SK-N-SH (cell line): ENCODE results near the gene DNMT3A. TPM values are rescaled to one million over a fixed set of nuclear protein-coding genes. Genes with fewer than 3 reads are reported as not detected.

ENCODE experiments used
- CTCF ChIA-PET: fragments of 300-600, 350-600 bp; formaldehyde crosslinking; extraction: SDS; loops from one replicate; lab custom pipeline; 2021; lab: Yijun Ruan, JAX
- POLR2A ChIA-PET: fragments of 350-600 bp; sonication (Branson Sonifier 250); formaldehyde crosslinking; extraction: SDS; loops from one replicate; lab custom pipeline; 2020; ENCODE audit warnings: antibody characterized with exemption, inconsistent platforms; lab: Yijun Ruan, JAX
- DNase-seq: peaks from one replicate; pipeline ENCODE4 v3.0.0; 2012
- H2AFZ ChIP-seq: fragments of 200-600 bp; sonication (generic); 2 replicates; pipeline ENCODE4 v1.8.1; 2016; ENCODE audit warnings: antibody characterized with exemption, mild to moderate bottlenecking, low read depth
- H3F3A ChIP-seq: fragments of 200-600 bp; sonication (generic); replicated peaks from 2 replicates; pipeline ENCODE3; 2016; ENCODE audit warnings: antibody characterized with exemption, mild to moderate bottlenecking; ENCODE audit not compliant: insufficient read depth
- H3K27ac ChIP-seq, 2 experiments: fragments of 200-500 bp in 1 of 2; fragments of 200-600 bp in 1 of 2; sonication (Bioruptor generic) in 1 of 2; sonication (generic), shearing (Covaris generic) in 1 of 2; 2 replicates each; pipeline versions ENCODE4 v1.5.1 to v1.6.1; 2014 to 2016; ENCODE audit warnings: low read depth in 2 of 2, inconsistent platforms in 1 of 2, low read length in 1 of 2, mild to moderate bottlenecking in 1 of 2, mixed read lengths in 1 of 2
- H3K27me3 ChIP-seq: fragments of 200-600 bp; sonication (generic), shearing (Covaris generic); 2 replicates; pipeline ENCODE4 v1.6.1; 2016; ENCODE audit warnings: mixed run types; ENCODE audit not compliant: insufficient read depth
- H3K36me3 ChIP-seq, 2 experiments: fragments of 200-500 bp in 1 of 2; fragments of 200-600 bp in 1 of 2; sonication (Bioruptor generic) in 1 of 2; sonication (generic) in 1 of 2; replicated peaks in 1 of 2; 2 replicates each; pipeline versions ENCODE3 to v1.5.1; 2014 to 2016; ENCODE audit warnings: low read length in 1 of 2, mild to moderate bottlenecking in 1 of 2; ENCODE audit not compliant: insufficient read depth in 2 of 2, control insufficient read depth in 1 of 2
- H3K4me1 ChIP-seq, 2 experiments: fragments of 200-500 bp in 1 of 2; fragments of 200-600 bp in 1 of 2; sonication (Bioruptor generic) in 1 of 2; sonication (generic), shearing (Covaris generic) in 1 of 2; 2 replicates each; pipeline versions ENCODE4 v1.5.1 to v1.6.1; 2014 to 2016; ENCODE audit warnings: low read depth in 1 of 2, low read length in 1 of 2, mixed run types in 1 of 2; ENCODE audit not compliant: insufficient read depth in 2 of 2, control insufficient read depth in 1 of 2
- H3K4me2 ChIP-seq: fragments of 200-600 bp; sonication (generic), shearing (Covaris generic); 2 replicates; pipeline ENCODE4 v1.6.1; 2017; ENCODE audit warnings: mixed run types
- H3K4me3 ChIP-seq, 2 experiments: fragments of 200-500 bp in 1 of 2; fragments of 200-600 bp in 1 of 2; sonication (Bioruptor generic) in 1 of 2; sonication (generic), shearing (Covaris generic) in 1 of 2; 2 replicates each; pipeline versions ENCODE4 v1.5.1 to v1.8.1; 2014 to 2016; ENCODE audit warnings: low read depth in 2 of 2, inconsistent platforms in 1 of 2, low read length in 1 of 2, mild to moderate bottlenecking in 1 of 2, mixed read lengths in 1 of 2, moderate library complexity in 1 of 2
- H3K79me2 ChIP-seq: fragments of 200-600 bp; sonication (generic); 2 replicates; pipeline ENCODE4 v1.8.1; 2017; ENCODE audit warnings: mild to moderate bottlenecking; ENCODE audit not compliant: insufficient read depth
- H3K9ac ChIP-seq: fragments of 200-600 bp; sonication (generic); 2 replicates; pipeline ENCODE4 v1.6.1; 2017; ENCODE audit warnings: mixed run types
- H3K9me2 ChIP-seq: fragments of 200-600 bp; sonication (generic); 2 replicates; pipeline ENCODE4 v1.6.1; 2017; ENCODE audit warnings: mixed run types
- H3K9me3 ChIP-seq: fragments of 200-600 bp; sonication (generic); 2 replicates; pipeline ENCODE4 v1.6.1; 2017; ENCODE audit warnings: mixed run types, mild to moderate bottlenecking, moderate library complexity
- H4K20me1 ChIP-seq: fragments of 200-600 bp; sonication (generic); 2 replicates; pipeline ENCODE4 v1.6.1; 2017; ENCODE audit warnings: mild to moderate bottlenecking, mixed run types; ENCODE audit not compliant: insufficient read depth
- ELF1 ChIP-seq: IDR thresholded peaks from 2 replicates; pipeline ENCODE4 v1.4.0; 2012
- JUND ChIP-seq: IDR thresholded peaks from 2 replicates; pipeline ENCODE4 v1.4.0; 2012
- RAD21 ChIP-seq: IDR thresholded peaks from 2 replicates; pipeline ENCODE4 v1.6.1; 2012; ENCODE audit warnings: mild to moderate bottlenecking, low read length
- RXRA ChIP-seq: IDR thresholded peaks from 2 replicates; pipeline ENCODE4 v1.4.0; 2012; ENCODE audit warnings: low read depth, mild to moderate bottlenecking, borderline replicate concordance
- WGBS: methylation state at CpG from one replicate; pipeline ENCODE4 v1.1.6; 2017; ENCODE audit warnings: low lambda C conversion rate; 5-methylcytosine and 5-hydroxymethylcytosine counted together
- polyA plus RNA-seq, 3 experiments: library from polyadenylated mRNA; depleted of rRNA; stranded (reverse); fragments of >200 nt; gene quantifications; 2 replicates each; pipeline ENCODE4 v1.2.3, GENCODE V29; 2012
- TF ChIP-seq, protein P1 (sequence below): fragments of 150-350 bp; IDR thresholded peaks from 2 replicates; pipeline ENCODE4 v1.6.1; 2016; ENCODE audit warnings: mild to moderate bottlenecking, low read depth, low read length

Gene DNMT3A
- polyA plus RNA-seq, 1 of the 3 experiments (the other 2 are of a cell fraction): 5.6 TPM

- no peak overlapping the region for H3K9ac ChIP-seq
- 91% methylated on average over 24 of the region's 27 CpGs for WGBS
- H3K9me3 ChIP-seq: peaks cover 8% of the 10 kb centered on the region; the same call in 1 of the 2 replicates
- H3K79me2 ChIP-seq: peaks cover 11% of the 10 kb centered on the region
- H3K36me3 ChIP-seq: peaks cover 0 to 13% of the 10 kb centered on the region in 2 experiments
- ChIA-PET CTCF (interaction anchor here (1.1 to 3.1 kb wide), 5 partner anchors 12 to 98 kb away, joined by 3 to 21 read pairs (median 8); partner anchors contain the start of gene DNMT3A), POLR2A (interaction anchor here (0.9 to 1.9 kb wide), 2 partner anchors 14 to 71 kb away, joined by 3 to 4 read pairs; no protein-coding TSS in a partner anchor)
- H3K27ac ChIP-seq: no peak overlapping the region; a peak in 1 of 4 replicates
- no peaks in the 10 kb centered on the region for H3K9me2 ChIP-seq
- H3K4me1 ChIP-seq: peaks cover 10 to 59% of the 10 kb centered on the region in 2 experiments; a peak in 2 of 4 replicates
- H3K4me3 ChIP-seq: no peak overlapping the region
- H2AFZ ChIP-seq: no peak overlapping the region
- H3F3A ChIP-seq: no peaks in the 10 kb centered on the region
- peaks cover 49% of the 10 kb centered on the region for H4K20me1 ChIP-seq
- DNase-seq: no peak
- TF ChIP-seq JUND: no peak
- TF ChIP-seq, protein P1, sequence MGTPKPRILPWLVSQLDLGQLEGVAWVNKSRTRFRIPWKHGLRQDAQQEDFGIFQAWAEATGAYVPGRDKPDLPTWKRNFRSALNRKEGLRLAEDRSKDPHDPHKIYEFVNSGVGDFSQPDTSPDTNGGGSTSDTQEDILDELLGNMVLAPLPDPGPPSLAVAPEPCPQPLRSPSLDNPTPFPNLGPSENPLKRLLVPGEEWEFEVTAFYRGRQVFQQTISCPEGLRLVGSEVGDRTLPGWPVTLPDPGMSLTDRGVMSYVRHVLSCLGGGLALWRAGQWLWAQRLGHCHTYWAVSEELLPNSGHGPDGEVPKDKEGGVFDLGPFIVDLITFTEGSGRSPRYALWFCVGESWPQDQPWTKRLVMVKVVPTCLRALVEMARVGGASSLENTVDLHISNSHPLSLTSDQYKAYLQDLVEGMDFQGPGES: no peak
- no peak for TF ChIP-seq ELF1
- no peaks in the 10 kb centered on the region for H3K27me3 ChIP-seq
- H3K4me2 ChIP-seq: no peak overlapping the region
Measured at GRCh38 chr2:25328152-25329085, 13.3 kb downstream of the DNMT3A start.

DNA sequence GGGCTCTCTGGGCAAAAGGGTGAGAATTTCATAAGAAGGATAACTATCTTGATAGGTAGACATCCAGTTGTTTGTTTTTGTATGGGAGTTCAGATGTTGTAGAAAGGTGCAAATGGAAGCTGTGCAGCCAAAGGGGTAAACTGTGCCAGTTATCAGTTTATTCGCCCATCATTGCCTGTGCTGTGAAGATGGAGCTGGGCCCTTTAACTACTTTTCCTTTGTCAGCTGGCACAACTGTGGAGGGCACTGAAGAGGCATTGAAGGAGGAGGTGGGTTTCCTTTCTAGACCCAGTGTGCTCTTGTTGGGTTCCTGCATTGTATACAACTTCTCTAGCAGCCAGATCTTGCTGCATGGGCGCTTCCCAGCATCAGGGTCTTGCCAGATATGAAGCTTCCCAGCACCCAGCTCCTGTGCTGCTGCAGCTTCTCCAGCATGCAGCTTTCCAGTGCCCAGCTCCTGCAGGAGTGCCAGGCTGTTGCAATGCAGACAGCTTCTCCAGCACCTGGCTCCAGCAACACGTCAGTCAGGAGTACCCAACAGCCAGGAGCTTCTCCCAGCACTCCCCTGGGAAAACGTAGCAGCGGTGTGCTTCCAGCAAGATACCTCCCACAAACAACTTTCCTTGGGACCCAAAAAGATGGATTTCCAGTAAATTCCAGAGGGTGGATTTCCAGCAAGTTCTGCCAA, 15.3 kb downstream of the DNMT3A start:
- Histone ChIP-seq H3K9me3 (peaks cover 8% of the 10 kb centered on the region; the same call in 1 of the 2 replicates), H3K27ac (no peak overlapping the region), H3K27me3 (no peaks in the 10 kb centered on the region), H3K4me2 (no peak overlapping the region), H3K4me3 (no peak overlapping the region; a peak in 1 of 4 replicates), H3K36me3 (peaks cover 0 to 13% of the 10 kb centered on the region in 2 experiments), H3K79me2 (peaks cover 7% of the 10 kb centered on the region), H4K20me1 (peaks cover 40% of the 10 kb centered on the region), H3K9me2 (no peaks in the 10 kb centered on the region), H3F3A (no peaks in the 10 kb centered on the region), H3K9ac (no peak overlapping the region), H2AFZ (no peak overlapping the region), H3K4me1 (peaks cover 10 to 44% of the 10 kb centered on the region in 2 experiments; a peak in 2 of 4 replicates)
- no peak for DNase-seq
- ChIA-PET POLR2A (interaction anchor here (0.6 to 1.5 kb wide), 3 partner anchors 12 to 956 kb away, joined by 4 read pairs; no protein-coding TSS in a partner anchor), CTCF (interaction anchor here (0.9 to 3.1 kb wide), 6 partner anchors 10 to 35 kb away, joined by 3 to 21 read pairs (median 6); partner anchors contain the start of gene DNMT3A)
- TF ChIP-seq RAD21: no peak
- TF ChIP-seq RXRA: no peak
- TF ChIP-seq JUND: no peak
- WGBS: 90% methylated on average over 3 of the region's 5 CpGs
